HG03039 (cell line): ENCODE measurements around the gene ZNF135.

Source experiments
- ATAC-seq: cut with Tn5 transposase; IDR thresholded peaks from one replicate; pipeline ENCODE4 v1.9.1; 2021; ENCODE audit warnings: mild to moderate bottlenecking, moderate library complexity; ENCODE audit not compliant: unreplicated experiment

ZNF135 gene

DNA sequence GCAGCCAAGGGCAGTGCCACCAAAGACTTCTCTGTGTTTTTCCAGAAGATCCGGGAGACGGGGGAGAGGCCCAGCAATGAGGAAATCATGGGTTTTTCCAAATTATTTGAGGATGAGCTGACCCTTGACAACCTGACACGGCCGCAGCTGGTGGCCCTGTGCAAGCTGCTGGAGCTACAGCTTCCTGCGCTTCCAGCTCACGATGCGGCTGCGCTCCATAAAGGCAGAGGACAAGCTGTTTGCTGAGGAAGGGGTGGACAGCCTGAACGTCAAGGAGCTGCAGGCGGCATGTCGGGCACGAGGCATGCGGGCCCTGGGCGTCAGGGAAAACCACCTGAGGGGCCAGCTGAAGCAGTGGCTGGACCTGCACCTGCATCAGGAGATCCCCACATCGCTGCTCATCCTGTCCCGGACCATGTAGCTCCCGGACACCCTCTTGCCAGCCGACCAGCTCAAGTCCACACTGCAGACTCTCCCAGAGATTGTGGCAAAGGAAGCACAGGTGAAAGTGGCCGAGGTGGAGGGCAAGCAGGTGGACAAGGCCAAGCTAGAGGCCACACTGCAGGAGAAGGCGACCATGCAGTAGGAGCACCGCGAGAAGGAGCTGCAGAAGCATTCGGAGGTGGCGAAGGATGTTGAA, 13.6 kb upstream of the ZNF135 start:
- no peak for ATAC-seq

DNA sequence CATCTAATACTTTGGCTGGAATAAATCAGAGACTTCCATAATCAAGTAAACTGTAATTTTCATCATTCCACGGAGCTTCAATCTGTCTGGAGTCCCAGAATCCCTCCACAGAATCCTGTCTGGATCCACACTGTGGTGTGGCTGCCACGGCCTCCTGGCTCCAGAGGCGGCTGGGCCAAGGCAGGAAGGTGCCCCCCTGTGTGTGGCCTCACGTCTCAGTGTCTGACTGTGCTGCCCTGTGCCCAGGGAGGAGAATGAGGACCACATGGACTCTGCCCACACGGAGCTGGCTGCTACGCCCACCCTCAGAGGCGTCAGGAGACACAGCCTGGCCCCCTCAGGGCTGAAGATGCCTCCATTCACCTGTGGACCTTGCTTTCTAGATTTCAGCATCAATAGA, 12.2 kb upstream of the ZNF135 start:
- no peak for ATAC-seq

GRCh38 chr19:58047672-58048071, 11.4 kb upstream of the ZNF135 start:
- ATAC-seq, result no peak

GRCh38 chr19:58052256-58052655, 6.8 kb upstream of the ZNF135 start:
- ATAC-seq, result no peak

DNA sequence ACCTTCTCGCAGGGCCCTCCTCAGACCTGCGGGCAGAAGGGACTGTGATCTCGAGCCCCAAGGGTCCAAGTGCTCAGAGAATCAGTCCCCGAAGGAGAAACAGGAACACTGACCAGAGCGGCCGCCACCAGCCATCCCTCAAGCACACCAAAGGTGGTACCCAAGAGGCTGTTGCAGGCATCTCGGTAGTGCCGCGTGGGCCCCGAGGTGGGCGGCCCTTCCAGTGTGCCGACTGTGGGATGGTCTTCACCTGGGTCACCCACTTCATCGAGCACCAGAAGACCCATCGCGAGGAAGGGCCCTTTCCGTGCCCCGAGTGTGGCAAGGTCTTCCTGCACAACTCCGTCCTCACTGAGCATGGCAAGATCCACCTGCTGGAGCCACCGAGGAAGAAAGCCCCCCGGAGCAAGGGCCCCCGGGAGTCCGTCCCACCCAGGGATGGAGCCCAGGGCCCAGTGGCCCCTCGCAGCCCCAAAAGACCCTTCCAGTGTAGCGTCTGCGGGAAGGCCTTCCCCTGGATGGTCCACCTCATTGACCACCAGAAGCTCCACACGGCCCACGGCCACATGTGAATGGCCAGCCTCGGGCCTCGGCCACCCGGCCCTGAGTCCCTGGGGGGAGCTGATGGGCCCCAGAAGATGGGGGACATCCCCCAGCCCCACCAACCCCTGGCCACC, 5.5 kb upstream of the ZNF135 start:
- ATAC-seq, result no peak

GRCh38 chr19:58054901-58055874, 3.9 kb upstream of the ZNF135 start:
- no peak for ATAC-seq

DNA sequence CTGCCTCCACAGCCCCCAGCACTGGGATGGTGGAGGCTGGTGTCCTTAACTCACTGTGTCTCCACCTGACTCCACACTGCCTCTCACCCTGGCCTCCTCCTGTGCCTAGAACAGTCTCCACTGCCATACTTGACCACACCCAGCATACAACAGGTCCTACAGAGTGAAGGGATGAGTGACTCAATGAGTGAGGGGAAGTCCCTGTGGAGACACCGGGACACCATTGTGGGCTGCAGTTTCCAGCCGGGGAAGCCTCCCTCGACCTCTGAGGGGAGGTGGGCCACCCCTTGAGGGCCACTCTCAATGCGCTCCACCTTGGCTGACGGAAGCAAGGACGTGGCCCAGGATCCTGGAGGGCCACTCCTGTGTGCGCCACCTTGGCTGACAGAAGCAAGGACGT, 2.8 kb upstream of the ZNF135 start:
- no peak for ATAC-seq

DNA sequence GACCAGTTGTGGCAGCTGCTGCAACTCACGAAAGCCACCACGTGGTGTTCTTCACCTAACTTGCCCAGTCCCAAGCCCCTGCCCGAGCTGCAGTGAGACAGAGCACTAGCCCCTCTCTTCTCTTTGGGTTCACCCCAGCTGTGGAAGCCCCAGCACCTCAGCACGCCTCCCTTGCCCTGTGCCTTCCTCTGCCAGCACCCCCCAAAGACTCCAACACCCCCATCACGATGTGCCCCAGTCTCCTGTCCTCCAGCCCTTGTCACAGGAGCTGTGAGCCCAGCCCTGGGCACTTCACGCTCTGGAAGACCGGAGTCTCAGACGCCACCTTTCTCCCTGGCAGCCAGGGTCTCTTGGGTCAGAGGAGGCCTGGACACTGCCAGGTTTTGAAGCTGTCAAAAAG, 2.2 kb upstream of the ZNF135 start:
- no peak for ATAC-seq

DNA sequence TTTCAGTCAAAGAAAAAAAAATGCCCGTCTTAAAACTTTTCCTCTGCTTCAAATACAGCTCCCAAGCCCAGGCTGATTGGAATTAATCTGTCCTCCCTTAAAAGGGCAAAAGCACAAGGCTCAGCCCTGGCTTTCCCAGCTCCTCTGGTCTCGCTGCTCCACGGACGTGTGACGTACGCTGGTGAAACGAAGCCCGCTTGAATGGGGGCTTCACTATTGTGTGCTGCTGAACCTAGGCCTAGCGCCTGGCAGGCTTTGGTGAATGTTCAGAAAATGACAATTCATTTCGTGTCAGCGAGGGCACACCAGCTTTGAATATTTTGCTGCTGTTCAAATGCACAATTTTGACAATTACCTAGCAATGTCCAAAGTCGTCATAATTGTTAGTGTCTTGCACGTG, 615 bp upstream of the ZNF135 start:
- ATAC-seq, result no peak

- no peak for ATAC-seq
These were observed 593 bp downstream of the ZNF135 start for GRCh38 chr19:58059671-58060078.

DNA sequence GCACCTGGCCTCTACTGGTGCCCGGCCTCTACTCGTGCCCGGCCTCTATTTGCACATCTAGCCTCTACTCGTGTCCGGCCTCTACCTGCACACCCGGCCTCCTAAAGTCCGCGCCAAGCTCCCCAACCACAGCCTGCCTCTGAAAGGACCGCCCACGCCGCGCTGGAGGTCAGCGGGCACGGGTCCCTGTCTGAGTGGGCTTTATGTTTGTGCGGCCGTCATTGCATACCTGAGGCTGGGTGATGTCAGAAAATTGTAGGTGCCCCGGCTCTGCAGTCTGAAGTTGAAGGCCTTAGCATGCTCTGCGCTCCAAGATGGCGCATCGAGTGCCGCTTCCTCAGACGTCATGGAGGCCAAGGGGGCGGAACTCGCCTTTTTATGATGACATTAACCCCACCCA, 1.1 kb downstream of the ZNF135 start:
- no peak for ATAC-seq

DNA sequence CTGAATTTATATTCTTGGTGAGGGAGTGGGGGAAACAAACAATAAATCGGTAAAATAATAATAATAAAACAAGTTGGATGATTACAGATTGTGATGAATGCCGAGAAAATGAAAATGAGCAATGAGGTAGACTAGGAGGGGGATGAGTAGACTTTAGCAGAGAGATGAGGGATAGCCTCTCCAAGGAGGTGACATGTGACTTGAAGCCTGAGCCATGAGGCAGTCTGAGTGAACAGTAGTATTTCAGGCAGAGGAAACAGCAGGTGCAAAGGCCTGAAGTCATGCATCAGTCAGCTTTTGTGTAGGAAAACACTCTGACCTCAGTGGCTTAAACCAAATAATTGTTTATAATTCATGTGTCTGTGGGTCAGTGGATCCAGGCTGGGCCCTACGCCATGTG, 4.6 kb downstream of the ZNF135 start:
- ATAC-seq, result no peak

DNA sequence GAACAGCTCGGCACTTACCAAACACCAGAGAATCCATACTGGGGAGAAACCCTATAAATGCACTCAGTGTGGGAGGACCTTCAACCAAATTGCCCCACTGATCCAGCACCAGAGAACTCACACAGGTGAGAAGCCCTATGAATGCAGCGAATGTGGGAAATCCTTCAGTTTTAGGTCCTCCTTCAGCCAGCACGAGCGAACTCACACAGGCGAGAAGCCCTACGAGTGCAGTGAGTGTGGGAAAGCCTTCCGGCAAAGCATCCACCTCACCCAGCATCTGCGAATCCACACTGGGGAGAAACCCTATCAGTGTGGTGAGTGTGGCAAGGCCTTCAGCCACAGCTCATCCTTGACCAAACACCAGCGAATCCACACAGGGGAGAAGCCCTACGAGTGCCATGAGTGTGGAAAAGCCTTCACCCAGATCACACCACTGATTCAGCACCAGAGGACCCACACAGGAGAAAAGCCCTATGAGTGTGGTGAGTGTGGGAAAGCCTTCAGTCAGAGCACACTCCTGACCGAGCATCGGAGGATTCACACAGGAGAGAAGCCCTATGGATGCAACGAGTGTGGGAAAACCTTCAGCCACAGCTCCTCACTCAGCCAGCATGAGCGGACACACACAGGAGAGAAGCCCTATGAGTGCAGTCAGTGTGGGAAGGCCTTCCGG, 8.3 kb downstream of the ZNF135 start:
- ATAC-seq, result no peak

DNA sequence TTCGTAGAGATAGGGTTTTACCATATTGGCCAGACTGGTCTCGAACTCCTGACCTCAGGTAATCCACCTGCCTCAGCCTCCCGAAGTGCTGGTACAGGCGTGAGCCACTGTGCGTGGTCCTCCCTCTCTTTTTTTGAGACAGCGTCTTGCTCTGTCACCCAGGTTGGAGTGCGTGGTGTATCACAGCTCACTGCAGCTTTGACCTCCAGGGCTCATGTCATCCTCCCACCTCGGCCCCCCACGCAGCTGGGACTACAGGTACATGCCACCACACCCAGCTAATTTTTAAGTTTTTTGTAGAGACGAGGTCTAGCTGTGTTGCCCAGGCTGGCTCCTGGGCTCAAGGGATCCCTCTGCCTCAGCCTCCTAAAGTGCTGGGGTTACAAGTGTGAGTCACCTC, 20.7 kb downstream of the ZNF135 start:
- no peak for ATAC-seq

DNA sequence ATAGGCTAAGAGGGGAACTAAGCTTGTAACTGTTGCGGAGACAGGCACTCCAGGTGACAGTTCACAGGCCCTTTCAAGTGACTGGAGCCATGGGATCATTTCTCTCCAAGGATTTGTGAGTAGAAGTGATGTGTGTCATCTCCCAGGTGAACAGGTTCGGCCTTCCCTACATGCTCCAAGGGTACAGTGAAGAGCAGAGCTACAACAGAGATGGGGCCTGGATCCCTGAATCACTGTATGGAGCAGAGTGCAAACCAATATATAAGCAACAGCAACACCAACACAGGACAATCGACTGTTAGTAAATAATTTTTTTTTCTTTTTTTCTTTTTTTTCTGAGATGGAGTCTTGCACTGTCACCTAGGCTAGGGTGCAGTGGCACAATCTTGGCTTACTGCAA, 23.9 kb downstream of the ZNF135 start:
- no peak for ATAC-seq

DNA sequence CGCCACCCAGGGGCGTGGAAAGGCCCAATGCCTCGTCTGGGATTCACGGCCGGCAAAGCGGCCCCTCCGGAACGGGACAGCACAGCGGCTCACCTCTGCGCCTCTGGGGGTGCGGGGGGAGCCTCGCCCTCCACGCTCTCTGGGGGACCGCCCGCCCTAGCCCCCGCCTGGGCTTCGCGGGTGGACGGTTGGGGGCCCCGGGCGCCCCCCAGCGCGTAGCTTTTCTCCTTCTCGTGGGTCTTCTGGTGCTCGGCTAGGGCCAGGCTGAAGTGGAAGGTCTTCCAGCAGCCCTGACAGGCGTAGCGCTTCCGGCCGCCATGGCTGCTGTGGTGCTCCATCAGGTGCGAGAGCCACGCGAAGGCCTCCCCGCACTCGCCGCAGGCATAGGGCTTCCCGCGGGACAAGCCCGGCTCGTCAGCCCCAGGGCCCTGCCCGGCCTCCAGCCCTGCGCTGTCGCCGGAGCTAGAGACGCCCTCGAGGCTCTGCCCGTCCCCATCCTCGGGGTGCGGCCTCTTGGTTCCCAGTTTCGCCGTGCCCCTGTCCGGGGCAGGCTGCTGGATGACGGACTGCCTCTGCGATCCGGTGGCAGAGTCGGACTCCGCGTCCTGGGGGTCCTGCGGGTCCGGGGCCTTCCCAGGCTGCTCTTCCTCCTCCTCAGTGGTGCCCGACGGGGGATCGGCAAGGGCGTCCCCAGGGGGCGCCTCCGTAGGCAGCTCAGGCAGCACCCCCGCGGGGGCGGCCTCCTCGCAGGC, 25.7 kb downstream of the ZNF135 start:
- ATAC-seq, result no peak

GRCh38 chr19:58085348-58085875, 26.3 kb downstream of the ZNF135 start:
- no peak for ATAC-seq

GRCh38 chr19:58086825-58087710, 28.0 kb downstream of the ZNF135 start:
- ATAC-seq, result no peak

- no peak for ATAC-seq
These were observed 29.5 kb downstream of the ZNF135 start for GRCh38 chr19:58088521-58089052.
